ENCODE measurements around the gene PNPLA5.

- TF ChIP-seq CTCF (IDR thresholded peaks at IDR 0.05) (no peak), POLR2AphosphoS5 (IDR thresholded peaks at IDR 0.05) (no peak), POLR2A (IDR thresholded peaks at IDR 0.05) (no peak)
Measured at GRCh38 chr22:43919106-43919973, 27.5 kb upstream of the PNPLA5 start.
